WTC11 (cell line): ENCODE data around the gene EML6. TPM values are rescaled to one million over a fixed set of nuclear protein-coding genes. Genes with fewer than 3 reads are reported as not detected.

Source experiments
- ATAC-seq: fragments of 200-7000 bp; cut with Tn5 transposase; 2 replicates; pipeline ENCODE4 v1.10.0; 2021; ENCODE audit warnings: mild to moderate bottlenecking, moderate library complexity
- CTCF ChIA-PET: fragments of 300-600 bp; sonication (Branson Sonifier 250); formaldehyde crosslinking; loops from one replicate; lab custom pipeline; 2021; ENCODE audit warnings: antibody characterized with exemption; lab: Charles Lee
- POLR2A ChIA-PET: fragments of 350-600 bp; sonication (Branson Sonifier 250); formaldehyde crosslinking; loops from one replicate; lab custom pipeline; 2021; ENCODE audit warnings: antibody characterized with exemption; lab: Charles Lee
- DNase-seq: peaks from one replicate; pipeline ENCODE4 v3.0.0; 2021; ENCODE audit warnings: low spot score
- H3K27ac Mint-ChIP-seq: 2 replicates; pipeline ENCODE4 v1.8.0; 2021; ENCODE audit warnings: mixed read lengths
- H3K27me3 Mint-ChIP-seq: 2 replicates; pipeline ENCODE4 v1.8.0; 2021; ENCODE audit warnings: low read depth, mild to moderate bottlenecking, moderate library complexity, mixed read lengths
- H3K36me3 Mint-ChIP-seq: 2 replicates; pipeline ENCODE4 v1.8.0; 2021; ENCODE audit warnings: mixed read lengths
- H3K4me1 Mint-ChIP-seq: 2 replicates; pipeline ENCODE4 v1.8.0; 2022; ENCODE audit warnings: mixed read lengths
- H3K4me3 Mint-ChIP-seq: 2 replicates; pipeline ENCODE4 v1.8.0; 2021; ENCODE audit warnings: mild to moderate bottlenecking, moderate library complexity, mixed read lengths
- H3K9me3 Mint-ChIP-seq: 2 replicates; pipeline ENCODE4 v1.8.0; 2021; ENCODE audit warnings: mixed read lengths
- GABPB1 ChIP-seq: sonication (generic); formaldehyde crosslinking; IDR thresholded peaks from 2 replicates; pipeline ENCODE4 v1.8.1; 2023; ENCODE audit warnings: mild to moderate bottlenecking, missing genetic modification reagents
- GTF2I ChIP-seq: fragments of 250-450 bp; sonication (Bioruptor Pico); conservative IDR thresholded peaks from 2 replicates; pipeline ENCODE4 v1.4.0; 2021; ENCODE audit warnings: mild to moderate bottlenecking
- JUN ChIP-seq: sonication (generic); formaldehyde crosslinking; IDR thresholded peaks from 2 replicates; pipeline ENCODE4 v1.8.0; 2023; ENCODE audit warnings: mild to moderate bottlenecking, missing genetic modification reagents
- MXD4 ChIP-seq: fragments of 250-450 bp; sonication (Bioruptor Pico); IDR thresholded peaks from 2 replicates; pipeline ENCODE4 v1.8.0; 2021; ENCODE audit warnings: mild to moderate bottlenecking, moderate library complexity, borderline replicate concordance
- NFE2L1 ChIP-seq: sonication (generic); formaldehyde crosslinking; IDR thresholded peaks from 2 replicates; pipeline ENCODE4 v1.8.1; 2023; ENCODE audit warnings: missing genetic modification reagents
- NR2C2 ChIP-seq: sonication (generic); formaldehyde crosslinking; IDR thresholded peaks from 2 replicates; pipeline ENCODE4 v1.8.0; 2022; ENCODE audit warnings: mild to moderate bottlenecking, missing genetic modification reagents
- PRRX2 ChIP-seq: fragments of 250-450 bp; sonication (Bioruptor Pico); IDR thresholded peaks from 2 replicates; pipeline ENCODE4 v1.8.0; 2021; ENCODE audit warnings: mild to moderate bottlenecking
- SMAD4 ChIP-seq: sonication (generic); formaldehyde crosslinking; IDR thresholded peaks from 2 replicates; pipeline ENCODE4 v1.8.0; 2022; ENCODE audit warnings: mild to moderate bottlenecking, missing genetic modification reagents
- SP1 ChIP-seq: sonication (generic); formaldehyde crosslinking; conservative IDR thresholded peaks from 2 replicates; pipeline ENCODE4 v1.8.1; 2022; ENCODE audit warnings: missing genetic modification reagents
- ZNF121 ChIP-seq: sonication (generic); formaldehyde crosslinking; IDR thresholded peaks from 2 replicates; pipeline ENCODE4 v1.8.0; 2023; ENCODE audit warnings: missing genetic modification reagents
- ZNF219 ChIP-seq: sonication (generic); formaldehyde crosslinking; IDR thresholded peaks from 2 replicates; pipeline ENCODE4 v1.8.0; 2023; ENCODE audit warnings: missing genetic modification reagents, mild to moderate bottlenecking, borderline replicate concordance
- ZNF317 ChIP-seq: sonication (generic); formaldehyde crosslinking; IDR thresholded peaks from 2 replicates; pipeline ENCODE4 v1.8.1; 2023; ENCODE audit warnings: low read depth, mild to moderate bottlenecking, moderate library complexity, missing genetic modification reagents, borderline replicate concordance
- ZNF423 ChIP-seq: fragments of 250-450 bp; sonication (Bioruptor Pico); IDR thresholded peaks from 2 replicates; pipeline ENCODE4 v2.1.2; 2022; ENCODE audit warnings: mild to moderate bottlenecking, moderate library complexity
- total RNA-seq: library from RNA; stranded (reverse); gene quantifications from 3 replicates; pipeline ENCODE4 v1.2.3, GENCODE V29; 2021
- TF ChIP-seq, protein P1 (sequence below): sonication (generic); formaldehyde crosslinking; IDR thresholded peaks from 2 replicates; pipeline ENCODE4 v1.8.0; 2022; ENCODE audit warnings: missing genetic modification reagents
- TF ChIP-seq, protein P2 (sequence below): sonication (generic); formaldehyde crosslinking; IDR thresholded peaks from 2 replicates; pipeline ENCODE4 v1.8.0; 2022; ENCODE audit warnings: mild to moderate bottlenecking, missing genetic modification reagents
- TF ChIP-seq, protein P3 (sequence below): sonication (generic); formaldehyde crosslinking; IDR thresholded peaks from 2 replicates; pipeline ENCODE4 v1.8.1; 2023; ENCODE audit warnings: mild to moderate bottlenecking, missing genetic modification reagents, moderate library complexity
- TF ChIP-seq, protein P4 (sequence below): sonication (generic); formaldehyde crosslinking; IDR thresholded peaks from 2 replicates; pipeline ENCODE4 v1.8.1; 2022; ENCODE audit warnings: low read depth, missing genetic modification reagents, borderline replicate concordance
- TF ChIP-seq, protein P5 (sequence below): sonication (generic); formaldehyde crosslinking; IDR thresholded peaks from 2 replicates; pipeline ENCODE4 v1.8.0; 2022; ENCODE audit warnings: mild to moderate bottlenecking, missing genetic modification reagents
- TF ChIP-seq, protein P6 (sequence below): sonication (generic); formaldehyde crosslinking; IDR thresholded peaks from 2 replicates; pipeline ENCODE4 v1.8.1; 2022; ENCODE audit warnings: mild to moderate bottlenecking, missing genetic modification reagents, moderate library complexity, borderline replicate concordance
- TF ChIP-seq, protein P7 (sequence below): fragments of 250-450 bp; sonication (Bioruptor Pico); IDR thresholded peaks from 2 replicates; pipeline ENCODE4 v1.9.0; 2021; ENCODE audit warnings: moderate library complexity, mild to moderate bottlenecking, inconsistent platforms, borderline replicate concordance

EML6 gene
- total RNA-seq, 1 experiment from 2014 or later = 2.1 TPM

DNA sequence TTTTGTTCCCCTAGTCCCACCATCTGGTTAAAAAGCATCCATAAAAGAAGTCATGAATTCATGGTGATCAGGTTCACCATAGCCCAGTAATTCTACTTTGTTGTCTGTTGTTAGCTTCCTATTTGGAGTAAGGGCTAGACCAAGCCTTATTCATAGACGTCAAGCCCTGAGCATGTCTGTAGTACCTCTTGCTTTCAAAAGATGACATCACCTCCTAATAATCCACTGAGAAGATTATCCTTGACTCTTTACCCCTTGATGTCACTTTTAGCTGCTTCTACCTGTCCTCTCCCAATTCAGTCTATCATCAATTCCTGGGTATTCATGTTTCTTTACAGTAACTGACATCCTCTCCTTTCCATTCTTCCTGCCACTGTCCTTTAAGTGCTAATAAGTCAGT, 90.1 kb downstream of the EML6 start:
- ATAC-seq = no peak
- Mint-ChIP-seq H3K9me3 (no peaks in the 10 kb centered on the region), H3K36me3 (no peaks in the 10 kb centered on the region), H3K27ac (no peak overlapping the region), H3K4me3 (no peak overlapping the region), H3K27me3 (no peaks in the 10 kb centered on the region; the same call in 1 of the 2 replicates)
- ChIA-PET POLR2A (no interaction called here), CTCF (no interaction called here)
- no peak for DNase-seq
- TF ChIP-seq GTF2I (no peak), NR2C2 (no peak), MXD4 (no peak), SMAD4 (CRISPR knock-in tag) (no peak), ZNF423 (CRISPR knock-in tag) (no peak), SP1 (CRISPR knock-in tag) (no peak)
- TF ChIP-seq, protein P1, sequence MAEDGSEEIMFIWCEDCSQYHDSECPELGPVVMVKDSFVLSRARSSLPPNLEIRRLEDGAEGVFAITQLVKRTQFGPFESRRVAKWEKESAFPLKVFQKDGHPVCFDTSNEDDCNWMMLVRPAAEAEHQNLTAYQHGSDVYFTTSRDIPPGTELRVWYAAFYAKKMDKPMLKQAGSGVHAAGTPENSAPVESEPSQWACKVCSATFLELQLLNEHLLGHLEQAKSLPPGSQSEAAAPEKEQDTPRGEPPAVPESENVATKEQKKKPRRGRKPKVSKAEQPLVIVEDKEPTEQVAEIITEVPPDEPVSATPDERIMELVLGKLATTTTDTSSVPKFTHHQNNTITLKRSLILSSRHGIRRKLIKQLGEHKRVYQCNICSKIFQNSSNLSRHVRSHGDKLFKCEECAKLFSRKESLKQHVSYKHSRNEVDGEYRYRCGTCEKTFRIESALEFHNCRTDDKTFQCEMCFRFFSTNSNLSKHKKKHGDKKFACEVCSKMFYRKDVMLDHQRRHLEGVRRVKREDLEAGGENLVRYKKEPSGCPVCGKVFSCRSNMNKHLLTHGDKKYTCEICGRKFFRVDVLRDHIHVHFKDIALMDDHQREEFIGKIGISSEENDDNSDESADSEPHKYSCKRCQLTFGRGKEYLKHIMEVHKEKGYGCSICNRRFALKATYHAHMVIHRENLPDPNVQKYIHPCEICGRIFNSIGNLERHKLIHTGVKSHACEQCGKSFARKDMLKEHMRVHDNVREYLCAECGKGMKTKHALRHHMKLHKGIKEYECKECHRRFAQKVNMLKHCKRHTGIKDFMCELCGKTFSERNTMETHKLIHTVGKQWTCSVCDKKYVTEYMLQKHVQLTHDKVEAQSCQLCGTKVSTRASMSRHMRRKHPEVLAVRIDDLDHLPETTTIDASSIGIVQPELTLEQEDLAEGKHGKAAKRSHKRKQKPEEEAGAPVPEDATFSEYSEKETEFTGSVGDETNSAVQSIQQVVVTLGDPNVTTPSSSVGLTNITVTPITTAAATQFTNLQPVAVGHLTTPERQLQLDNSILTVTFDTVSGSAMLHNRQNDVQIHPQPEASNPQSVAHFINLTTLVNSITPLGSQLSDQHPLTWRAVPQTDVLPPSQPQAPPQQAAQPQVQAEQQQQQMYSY (CRISPR knock-in tag) = no peak
- TF ChIP-seq, protein P2, sequence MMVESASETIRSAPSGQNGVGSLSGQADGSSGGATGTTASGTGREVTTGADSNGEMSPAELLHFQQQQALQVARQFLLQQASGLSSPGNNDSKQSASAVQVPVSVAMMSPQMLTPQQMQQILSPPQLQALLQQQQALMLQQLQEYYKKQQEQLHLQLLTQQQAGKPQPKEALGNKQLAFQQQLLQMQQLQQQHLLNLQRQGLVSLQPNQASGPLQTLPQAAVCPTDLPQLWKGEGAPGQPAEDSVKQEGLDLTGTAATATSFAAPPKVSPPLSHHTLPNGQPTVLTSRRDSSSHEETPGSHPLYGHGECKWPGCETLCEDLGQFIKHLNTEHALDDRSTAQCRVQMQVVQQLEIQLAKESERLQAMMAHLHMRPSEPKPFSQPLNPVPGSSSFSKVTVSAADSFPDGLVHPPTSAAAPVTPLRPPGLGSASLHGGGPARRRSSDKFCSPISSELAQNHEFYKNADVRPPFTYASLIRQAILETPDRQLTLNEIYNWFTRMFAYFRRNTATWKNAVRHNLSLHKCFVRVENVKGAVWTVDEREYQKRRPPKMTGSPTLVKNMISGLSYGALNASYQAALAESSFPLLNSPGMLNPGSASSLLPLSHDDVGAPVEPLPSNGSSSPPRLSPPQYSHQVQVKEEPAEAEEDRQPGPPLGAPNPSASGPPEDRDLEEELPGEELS (CRISPR knock-in tag) = no peak
- TF ChIP-seq, all 79 proteins: peak for 0
- peaks cover 8% of the 10 kb centered on the region for H3K4me1 Mint-ChIP-seq

DNA sequence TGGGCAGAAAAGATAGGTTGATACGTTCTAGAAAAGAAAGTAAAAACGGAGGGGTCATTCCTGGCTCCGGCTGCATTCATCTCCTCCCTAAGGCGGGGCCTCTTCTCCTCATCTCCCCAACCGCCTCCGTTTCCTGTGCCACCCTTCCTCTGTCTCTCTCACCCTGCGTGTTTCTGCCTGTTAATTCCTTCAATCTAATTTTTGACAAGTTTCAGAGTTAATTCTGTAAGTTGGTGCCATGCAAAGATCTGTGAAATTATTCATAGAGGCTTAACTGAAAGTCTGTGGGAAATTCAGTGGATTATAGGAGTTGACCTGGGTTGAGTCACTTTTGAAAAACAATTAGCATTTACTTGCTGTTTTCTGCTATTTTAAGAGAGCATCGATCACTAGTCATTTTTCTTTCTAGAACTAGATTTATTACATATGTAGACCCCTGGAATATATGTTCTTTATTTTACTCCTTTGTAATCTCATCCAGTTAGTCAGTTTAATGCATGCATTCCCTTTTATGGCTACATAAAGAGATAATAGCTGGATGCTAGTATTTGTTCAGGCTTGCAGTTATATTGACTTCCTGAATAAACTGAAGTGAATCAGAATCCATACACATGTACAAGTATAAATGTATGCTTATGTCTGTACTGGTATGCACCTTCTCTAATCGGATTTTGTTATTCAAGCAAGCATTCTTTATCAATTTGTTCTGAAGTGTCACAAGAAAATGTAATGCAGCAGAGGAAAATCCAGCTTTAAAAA, 91.1 kb downstream of the EML6 start:
- H3K9me3 Mint-ChIP-seq = no peaks in the 10 kb centered on the region
- H3K27ac Mint-ChIP-seq = no peak overlapping the region
- no peak overlapping the region for H3K4me3 Mint-ChIP-seq
- H3K36me3 Mint-ChIP-seq = no peaks in the 10 kb centered on the region
- ATAC-seq = no peak
- ChIA-PET CTCF (no interaction called here), POLR2A (no interaction called here)
- peaks cover 8% of the 10 kb centered on the region for H3K4me1 Mint-ChIP-seq
- H3K27me3 Mint-ChIP-seq = no peaks in the 10 kb centered on the region; the same call in 1 of the 2 replicates
- DNase-seq = no peak
- TF ChIP-seq ZNF121 (no peak), GABPB1 (no peak), JUN (CRISPR knock-in tag) (no peak), ZNF219 (CRISPR knock-in tag) (no peak), NFE2L1 (CRISPR knock-in tag) (no peak), MXD4 (no peak), PRRX2 (CRISPR knock-in tag) (no peak), ZNF317 (CRISPR knock-in tag) (no peak)
- TF ChIP-seq, protein P3, sequence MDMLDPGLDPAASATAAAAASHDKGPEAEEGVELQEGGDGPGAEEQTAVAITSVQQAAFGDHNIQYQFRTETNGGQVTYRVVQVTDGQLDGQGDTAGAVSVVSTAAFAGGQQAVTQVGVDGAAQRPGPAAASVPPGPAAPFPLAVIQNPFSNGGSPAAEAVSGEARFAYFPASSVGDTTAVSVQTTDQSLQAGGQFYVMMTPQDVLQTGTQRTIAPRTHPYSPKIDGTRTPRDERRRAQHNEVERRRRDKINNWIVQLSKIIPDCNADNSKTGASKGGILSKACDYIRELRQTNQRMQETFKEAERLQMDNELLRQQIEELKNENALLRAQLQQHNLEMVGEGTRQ = no peak
- TF ChIP-seq, protein P4, sequence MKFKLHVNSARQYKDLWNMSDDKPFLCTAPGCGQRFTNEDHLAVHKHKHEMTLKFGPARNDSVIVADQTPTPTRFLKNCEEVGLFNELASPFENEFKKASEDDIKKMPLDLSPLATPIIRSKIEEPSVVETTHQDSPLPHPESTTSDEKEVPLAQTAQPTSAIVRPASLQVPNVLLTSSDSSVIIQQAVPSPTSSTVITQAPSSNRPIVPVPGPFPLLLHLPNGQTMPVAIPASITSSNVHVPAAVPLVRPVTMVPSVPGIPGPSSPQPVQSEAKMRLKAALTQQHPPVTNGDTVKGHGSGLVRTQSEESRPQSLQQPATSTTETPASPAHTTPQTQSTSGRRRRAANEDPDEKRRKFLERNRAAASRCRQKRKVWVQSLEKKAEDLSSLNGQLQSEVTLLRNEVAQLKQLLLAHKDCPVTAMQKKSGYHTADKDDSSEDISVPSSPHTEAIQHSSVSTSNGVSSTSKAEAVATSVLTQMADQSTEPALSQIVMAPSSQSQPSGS (CRISPR knock-in tag) = no peak
- TF ChIP-seq, protein P5, sequence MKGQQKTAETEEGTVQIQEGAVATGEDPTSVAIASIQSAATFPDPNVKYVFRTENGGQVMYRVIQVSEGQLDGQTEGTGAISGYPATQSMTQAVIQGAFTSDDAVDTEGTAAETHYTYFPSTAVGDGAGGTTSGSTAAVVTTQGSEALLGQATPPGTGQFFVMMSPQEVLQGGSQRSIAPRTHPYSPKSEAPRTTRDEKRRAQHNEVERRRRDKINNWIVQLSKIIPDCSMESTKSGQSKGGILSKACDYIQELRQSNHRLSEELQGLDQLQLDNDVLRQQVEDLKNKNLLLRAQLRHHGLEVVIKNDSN (CRISPR knock-in tag) = no peak
- TF ChIP-seq, protein P6, sequence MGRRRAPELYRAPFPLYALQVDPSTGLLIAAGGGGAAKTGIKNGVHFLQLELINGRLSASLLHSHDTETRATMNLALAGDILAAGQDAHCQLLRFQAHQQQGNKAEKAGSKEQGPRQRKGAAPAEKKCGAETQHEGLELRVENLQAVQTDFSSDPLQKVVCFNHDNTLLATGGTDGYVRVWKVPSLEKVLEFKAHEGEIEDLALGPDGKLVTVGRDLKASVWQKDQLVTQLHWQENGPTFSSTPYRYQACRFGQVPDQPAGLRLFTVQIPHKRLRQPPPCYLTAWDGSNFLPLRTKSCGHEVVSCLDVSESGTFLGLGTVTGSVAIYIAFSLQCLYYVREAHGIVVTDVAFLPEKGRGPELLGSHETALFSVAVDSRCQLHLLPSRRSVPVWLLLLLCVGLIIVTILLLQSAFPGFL (CRISPR knock-in tag) = no peak
- TF ChIP-seq, protein P1 (CRISPR knock-in tag) = no peak
- TF ChIP-seq, protein P7, sequence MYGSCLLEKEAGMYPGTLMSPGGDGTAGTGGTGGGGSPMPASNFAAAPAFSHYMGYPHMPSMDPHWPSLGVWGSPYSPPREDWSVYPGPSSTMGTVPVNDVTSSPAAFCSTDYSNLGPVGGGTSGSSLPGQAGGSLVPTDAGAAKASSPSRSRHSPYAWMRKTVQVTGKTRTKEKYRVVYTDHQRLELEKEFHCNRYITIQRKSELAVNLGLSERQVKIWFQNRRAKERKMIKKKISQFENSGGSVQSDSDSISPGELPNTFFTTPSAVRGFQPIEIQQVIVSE (CRISPR knock-in tag) = no peak
